ENCODE results near the gene RABGAP1L.

- TF ChIP-seq YY1 (IDR thresholded peaks at IDR 0.05; ENCODE audit: insufficient read depth, insufficient read length) (no peak), ZNF274 (IDR thresholded peaks at IDR 0.05; ENCODE audit: low read depth, low read length) (no peak)
Measured at GRCh38 chr1:174258148-174258550, 98.8 kb downstream of the RABGAP1L start.

Measured in NT2/D1 (cell line).